GM12875 (cell line): ENCODE data around the gene DRD2.

ENCODE experiments used
- H3K4me3 ChIP-seq: one replicate; pipeline ENCODE4 v1.5.1; 2011; ENCODE audit warnings: low read depth, low read length, control low read depth
- CTCF ChIP-seq: IDR thresholded peaks from 2 replicates; pipeline ENCODE4 v1.5.1; 2011; ENCODE audit warnings: low read depth, mild to moderate bottlenecking, control low read depth, inconsistent platforms, low read length, moderate library complexity, borderline replicate concordance; ENCODE audit not compliant: insufficient read depth

The DRD2 gene

GRCh38 chr11:113431746-113432145 is 43.5 kb downstream of the DRD2 start:
- no peak for TF ChIP-seq CTCF
- no peak overlapping the region for H3K4me3 ChIP-seq

- H3K4me3 ChIP-seq, result no peak overlapping the region
- no peak for TF ChIP-seq CTCF
Observed at GRCh38 chr11:113426686-113427085, 48.5 kb downstream of the DRD2 start.

GRCh38 chr11:113420808-113421207 is 54.4 kb downstream of the DRD2 start:
- H3K4me3 ChIP-seq, result no peak overlapping the region
- no peak for TF ChIP-seq CTCF

- no peak overlapping the region for H3K4me3 ChIP-seq
- TF ChIP-seq CTCF, result no peak
Observed at GRCh38 chr11:113419454-113420003, 55.7 kb downstream of the DRD2 start.

GRCh38 chr11:113417428-113417827 is 57.8 kb downstream of the DRD2 start:
- TF ChIP-seq CTCF, result no peak
- no peak overlapping the region for H3K4me3 ChIP-seq

- no peak for TF ChIP-seq CTCF
- no peak overlapping the region for H3K4me3 ChIP-seq
Observed at GRCh38 chr11:113415343-113415742, 59.9 kb downstream of the DRD2 start.

- TF ChIP-seq CTCF, result no peak
- no peak overlapping the region for H3K4me3 ChIP-seq
Observed at GRCh38 chr11:113412675-113413074, 62.5 kb downstream of the DRD2 start.
